HG03460 (cell line): ENCODE data around the gene GSG1L.
"Not testable (repeated sequence)": the region's sequence is repeated elsewhere in the genome, so short reads cannot be mapped to it uniquely, and the experiment has no call there.

Experiments used
- ATAC-seq: cut with Tn5 transposase; IDR thresholded peaks from one replicate; pipeline ENCODE4 v1.9.1; 2021; ENCODE audit not compliant: unreplicated experiment

The GSG1L gene

GRCh38 chr16:27917949-27918348 lies 145.6 kb downstream of the GSG1L start:
- ATAC-seq = no peak

DNA sequence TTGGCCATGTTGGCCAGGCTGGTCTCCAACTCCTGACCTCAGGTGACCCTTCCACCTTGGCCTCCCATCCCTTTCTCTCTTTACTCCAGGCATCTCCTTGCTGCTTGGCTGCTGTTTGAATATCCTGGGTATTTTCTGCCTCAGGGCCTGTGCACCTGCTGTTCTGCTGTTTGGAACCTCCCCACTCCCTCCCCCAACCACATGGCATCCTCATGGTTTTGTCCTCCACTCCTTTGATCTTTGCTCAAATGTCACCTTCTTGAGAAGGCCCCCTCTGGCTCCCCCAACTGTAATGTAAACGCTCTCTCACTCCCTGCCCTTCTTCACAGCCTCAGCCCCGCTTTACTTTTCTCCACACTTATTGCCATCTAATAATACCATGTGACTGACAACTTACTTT lies 152.0 kb downstream of the GSG1L start:
- no peak for ATAC-seq

- no peak for ATAC-seq
Observed at GRCh38 chr16:27907457-27907972, 156.0 kb downstream of the GSG1L start.

- ATAC-seq = no peak
Observed at GRCh38 chr16:27906883-27907282, 156.6 kb downstream of the GSG1L start.

- no peak for ATAC-seq
Observed at GRCh38 chr16:27903046-27903655, 160.4 kb downstream of the GSG1L start.

DNA sequence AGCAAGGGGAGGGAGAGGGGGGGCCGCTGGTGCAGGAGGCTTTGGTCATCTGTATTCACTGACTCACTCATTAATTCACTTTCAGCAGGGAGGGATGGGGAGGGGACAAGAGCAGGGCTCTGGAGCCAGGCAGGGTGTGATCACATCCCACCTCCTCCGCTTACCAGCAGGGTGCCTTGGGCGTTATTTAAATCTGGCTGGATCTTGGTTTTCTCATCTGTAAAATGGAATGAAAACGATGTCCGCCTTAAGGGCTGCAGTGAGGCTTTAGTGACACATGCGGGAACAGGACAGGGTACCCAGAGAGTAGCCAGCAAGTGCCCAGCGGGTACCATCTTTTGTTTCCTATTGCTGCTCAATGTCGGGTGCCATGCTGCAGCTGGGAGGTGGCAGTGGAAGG lies 161.0 kb downstream of the GSG1L start:
- no peak for ATAC-seq

GRCh38 chr16:27901956-27902355 lies 161.6 kb downstream of the GSG1L start:
- ATAC-seq = no peak

DNA sequence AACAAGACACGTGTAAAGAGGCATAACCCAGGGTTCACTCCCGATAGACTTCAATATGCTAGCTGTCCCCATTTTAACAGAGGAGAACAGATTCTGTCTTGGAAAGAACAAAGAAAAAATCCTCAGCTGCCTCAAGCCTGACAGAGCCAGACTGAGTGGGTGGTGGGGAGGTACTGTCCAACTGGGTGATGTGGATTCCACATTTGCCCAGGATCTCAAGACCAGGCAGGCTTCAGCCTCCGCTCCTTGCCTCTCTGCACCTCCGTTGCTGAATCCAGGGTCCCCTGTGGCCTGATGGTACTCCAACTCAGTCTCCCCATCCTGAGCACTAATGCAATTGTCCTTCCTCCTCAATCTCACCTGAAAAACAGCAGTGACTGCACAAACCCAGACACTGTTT lies 163.8 kb downstream of the GSG1L start:
- ATAC-seq = no peak

DNA sequence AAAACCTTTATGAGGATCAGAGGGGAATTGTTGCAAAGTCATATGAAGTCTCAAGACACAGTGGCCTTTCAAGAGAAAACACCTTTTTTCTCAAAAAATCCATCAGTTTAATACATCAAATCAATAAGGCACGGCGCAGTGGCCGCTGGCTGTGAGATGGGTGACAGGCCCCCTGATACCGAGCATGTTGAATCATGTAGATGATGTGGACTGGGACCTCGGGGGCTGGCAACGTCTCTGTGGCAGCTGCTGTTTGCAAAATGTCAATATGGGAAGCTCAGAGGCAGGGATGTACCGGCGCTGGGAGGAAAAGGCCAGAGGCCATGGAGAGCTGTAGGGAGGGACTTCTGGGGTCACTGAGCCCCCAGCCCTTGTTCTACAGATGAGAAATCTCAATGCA lies 169.1 kb downstream of the GSG1L start:
- ATAC-seq = no peak

DNA sequence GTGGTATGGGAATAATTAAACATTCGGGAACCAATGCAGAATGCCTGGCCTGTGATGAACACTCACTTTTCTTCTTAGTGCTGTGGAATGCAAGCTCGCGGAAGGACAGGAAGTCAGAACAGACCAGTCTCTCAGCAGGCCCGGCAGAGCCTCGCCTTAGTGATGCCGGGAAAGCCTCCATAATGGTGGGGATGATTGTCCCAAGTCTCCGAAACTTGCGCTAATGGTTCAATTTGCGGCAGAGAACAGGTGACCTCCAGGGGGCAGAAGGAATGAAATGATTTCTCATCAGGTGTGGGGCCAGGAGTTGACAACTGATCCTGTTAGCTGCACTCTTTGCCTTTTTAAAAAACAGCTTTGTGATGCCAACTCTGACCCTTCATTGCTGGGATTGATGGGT lies 170.6 kb downstream of the GSG1L start:
- ATAC-seq = no peak

GRCh38 chr16:27890866-27891265 lies 172.6 kb downstream of the GSG1L start:
- no peak for ATAC-seq

DNA sequence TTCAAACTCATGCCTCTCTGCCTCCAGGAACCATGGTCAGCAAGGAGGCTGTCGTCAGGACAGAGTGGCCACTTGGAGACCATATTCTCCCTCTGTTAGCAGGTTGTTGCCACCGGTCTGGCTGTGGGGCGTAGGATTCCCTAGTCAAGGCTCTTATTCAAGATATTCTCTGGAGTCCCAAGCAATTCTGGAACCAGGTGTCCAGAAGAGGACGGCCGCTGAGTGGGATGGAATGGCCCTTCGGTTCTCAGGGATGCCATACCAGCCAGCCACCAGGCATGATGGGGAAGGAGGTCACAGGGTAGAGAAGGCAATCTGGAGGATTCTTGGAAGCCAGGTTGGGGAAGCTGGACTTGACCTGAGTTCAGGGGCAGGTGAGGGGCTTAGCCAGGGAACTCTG lies 173.5 kb downstream of the GSG1L start:
- ATAC-seq = no peak

DNA sequence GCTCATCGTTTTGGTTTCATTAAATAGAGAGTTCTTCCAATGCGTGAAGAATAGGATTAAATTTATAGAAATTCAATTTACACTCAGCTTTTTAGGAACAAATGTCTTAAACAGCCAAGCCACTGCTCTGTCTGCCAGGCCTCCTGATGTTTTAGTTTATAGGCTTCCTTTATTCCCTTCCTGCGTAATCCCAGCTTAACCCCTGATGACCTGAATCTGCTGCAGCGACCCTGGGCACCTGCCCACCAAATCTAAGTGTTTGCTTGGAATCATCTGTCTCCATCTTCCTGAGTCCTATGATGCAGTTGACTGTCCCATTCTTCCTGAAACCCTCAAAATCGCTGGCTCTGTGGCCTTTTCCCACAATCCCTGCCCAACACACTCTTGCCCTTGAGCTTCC lies 179.9 kb downstream of the GSG1L start:
- no peak for ATAC-seq

GRCh38 chr16:27880287-27880686 lies 183.2 kb downstream of the GSG1L start:
- ATAC-seq = no peak

GRCh38 chr16:27879601-27880247 lies 183.8 kb downstream of the GSG1L start:
- no peak for ATAC-seq

DNA sequence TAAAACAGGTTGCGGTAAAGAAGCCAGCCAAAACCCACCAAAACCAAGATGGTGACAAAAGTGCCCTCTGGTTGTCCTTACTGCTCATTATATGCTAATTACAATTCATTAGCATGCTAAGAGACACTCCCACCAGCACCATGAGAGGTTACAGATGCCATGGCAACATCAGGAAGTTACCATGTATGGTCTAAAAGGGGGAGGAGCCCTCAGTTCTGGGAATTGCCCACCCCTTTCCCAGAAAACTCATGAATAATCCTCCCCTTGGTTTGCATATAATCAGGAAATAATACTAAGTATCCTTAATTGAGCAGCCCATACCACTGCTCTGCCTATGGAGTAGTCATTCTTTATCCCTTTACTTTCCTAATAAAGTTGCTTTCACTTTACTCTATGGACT lies 190.9 kb downstream of the GSG1L start:
- ATAC-seq = not testable (repeated sequence)

GRCh38 chr16:27870116-27870798 lies 193.3 kb downstream of the GSG1L start:
- ATAC-seq = no peak

DNA sequence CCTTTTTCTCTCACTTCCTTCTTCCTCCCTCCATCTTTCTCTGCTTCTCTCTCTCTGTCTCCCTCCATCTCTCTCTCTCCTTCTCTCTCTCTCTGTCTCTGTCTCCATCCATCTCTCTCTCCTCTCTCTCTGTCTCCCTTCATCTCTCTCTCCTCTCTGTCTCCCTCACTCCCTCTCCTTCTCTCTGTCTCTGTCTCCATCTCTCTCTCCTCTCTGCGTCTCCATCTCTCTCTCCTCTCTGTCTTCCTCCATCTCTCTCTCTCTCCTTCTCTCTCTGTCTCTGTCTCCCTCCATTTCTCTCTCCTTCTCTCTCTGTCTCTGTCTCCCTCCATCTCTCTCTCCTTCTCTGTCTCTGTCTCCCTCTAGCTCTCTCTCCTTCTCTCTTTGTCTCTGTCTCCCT lies 194.1 kb downstream of the GSG1L start:
- ATAC-seq = no peak

DNA sequence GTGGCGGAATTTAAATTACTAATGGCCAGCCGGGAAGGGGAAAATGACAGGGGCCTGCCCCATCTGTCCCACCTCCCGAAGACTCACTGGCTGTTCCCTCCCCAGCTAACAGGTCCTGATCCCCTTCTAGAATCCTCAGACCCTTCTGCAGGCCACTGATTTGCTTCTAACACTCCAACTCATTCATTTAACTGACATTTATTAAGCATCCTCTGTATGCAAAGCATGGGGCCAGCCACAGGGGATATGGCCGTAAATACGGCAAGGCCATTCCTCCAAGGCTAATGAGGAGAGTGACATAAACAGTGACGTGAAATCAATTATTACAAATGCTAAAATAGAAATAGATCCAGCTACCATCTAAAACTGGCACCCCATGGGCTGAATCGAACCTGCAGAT lies 195.3 kb downstream of the GSG1L start:
- ATAC-seq = no peak

DNA sequence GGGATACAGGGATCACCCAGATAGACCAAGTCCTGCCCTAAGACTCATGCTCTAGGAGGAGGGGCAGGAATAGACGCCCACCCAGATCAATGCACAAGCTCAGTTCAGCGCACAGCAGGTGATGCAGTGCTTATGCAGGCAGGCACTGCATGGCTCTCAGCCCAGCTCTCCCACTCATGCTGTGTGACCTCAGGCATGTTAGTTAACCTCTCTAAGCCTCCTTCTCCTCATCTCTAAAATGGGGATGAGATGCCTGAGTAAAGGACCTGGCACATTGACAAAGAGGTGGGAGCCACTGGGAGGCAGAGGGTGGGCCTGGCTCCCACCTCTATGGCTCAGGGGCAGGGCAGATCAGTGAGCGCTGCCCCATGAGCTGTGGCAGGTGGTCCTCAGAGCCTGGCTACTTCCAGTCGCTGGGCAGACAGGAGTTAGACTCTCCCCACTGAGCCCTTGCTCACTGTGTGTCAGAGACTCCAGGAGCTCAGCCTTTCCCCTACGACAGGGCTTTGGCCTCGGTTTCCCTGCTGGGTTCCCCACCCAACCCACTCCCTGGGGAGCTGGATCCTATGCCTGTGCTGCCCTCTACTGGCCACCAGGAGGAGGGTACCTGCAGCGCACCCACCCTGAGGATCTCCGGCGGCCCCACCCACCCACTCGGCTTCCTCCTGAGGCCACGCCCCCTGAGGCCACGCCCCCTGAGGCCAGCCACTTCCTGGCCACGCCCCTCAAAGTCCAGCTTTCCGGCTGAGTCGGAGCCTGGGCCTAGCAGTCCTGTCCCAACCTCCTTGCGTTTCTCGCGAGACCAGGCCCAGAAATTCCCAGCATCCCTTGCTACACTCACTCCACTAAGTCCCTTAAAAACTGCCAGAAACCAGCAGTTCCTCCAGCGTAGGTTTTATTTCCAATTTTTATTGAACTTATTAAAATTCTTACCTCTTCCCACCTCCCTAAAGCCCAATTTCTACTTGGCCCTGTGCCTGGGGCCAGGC lies 196.1 kb downstream of the GSG1L start:
- no peak for ATAC-seq

DNA sequence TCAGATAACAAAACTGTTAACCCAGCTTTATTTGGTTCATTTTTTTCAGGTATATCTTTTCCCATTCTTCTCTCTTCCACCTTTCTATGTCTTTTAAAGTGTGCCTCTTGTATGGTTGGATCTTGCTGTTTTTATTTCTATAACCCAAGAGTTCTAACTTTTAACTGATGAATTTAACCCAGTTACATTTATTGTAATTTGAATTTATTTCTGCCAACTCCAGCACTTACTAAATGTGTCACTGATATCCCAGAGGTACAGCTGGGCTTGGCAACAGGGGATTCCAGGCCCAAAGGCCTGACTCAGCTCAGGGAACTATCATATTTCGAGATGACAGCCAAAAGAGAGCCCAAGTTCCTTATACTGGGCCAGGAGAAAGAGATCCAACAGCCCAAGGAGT lies 200.1 kb downstream of the GSG1L start:
- no peak for ATAC-seq
